Measurements from ENCODE around the gene USP3. TPM values are rescaled to one million over a fixed set of nuclear protein-coding genes. Genes with fewer than 3 reads are reported as not detected.
A peak's percentile ranks its signal among the peaks of the same experiment; 100 is the strongest.

Gene USP3
- total and polyA plus RNA-seq, 2 donors (not counting 1 experiment from before 2014, with no cell fraction given), result 43.4 to 152 TPM

GRCh38 chr15:63605036-63605435 is 100.6 kb downstream of the USP3 start:
- POLR2A ChIA-PET, result interaction anchor here (0.6 to 0.7 kb wide), 2 partner anchors 22 to 103 kb away, joined by 3 read pairs; no protein-coding TSS in a partner anchor
- H3K79me2 ChIP-seq (ENCODE audit: control insufficient read depth, insufficient read depth, low read length), result peaks cover 12% of the 10 kb centered on the region
- intact Hi-C loops (cut with micrococcal nuclease), result no loop called here
- WGBS (ENCODE audit: insufficient coverage), result 94% methylated on average over 2 of the region's 3 CpGs
- Mint-ChIP-seq H3K27me3 (no peaks in the 10 kb centered on the region), H3K4me1 (peaks cover 45% of the 10 kb centered on the region), H3K9me3 (ENCODE audit: insufficient read depth) (no peaks in the 10 kb centered on the region), H3K27ac (no peak overlapping the region), H3K4me3 (no peak overlapping the region)
- H3K36me3 ChIP-seq (replicated peaks in 1 of 2; ENCODE audit: control extremely low read depth in 1 of 2, control insufficient read depth in 1 of 2, extremely low read depth in 1 of 2, insufficient read depth in 2 of 2, low read length in 1 of 2), result peaks cover 0 to 25% of the 10 kb centered on the region in 2 experiments
- H3K4me1 ChIP-seq (ENCODE audit: control insufficient read depth in 2 of 2, insufficient read depth in 2 of 2, low read length in 2 of 2), result peaks cover 34 to 45% of the 10 kb centered on the region in 2 donors
- H3K27me3 ChIP-seq (replicated peaks in 1 of 4; ENCODE audit: control extremely low read depth in 1 of 4, control insufficient read depth in 3 of 4, insufficient read depth in 4 of 4, low read length in 3 of 4), result no peaks in the 10 kb centered on the region
- no peak overlapping the region for H3K4me3 ChIP-seq (ENCODE audit: control extremely low read depth in 1 of 5, extremely low read depth in 1 of 5, insufficient read depth in 1 of 5, low read depth in 2 of 5, low read length in 4 of 5)
- no peaks in the 10 kb centered on the region for H3K9me3 ChIP-seq (ENCODE audit: control extremely low read depth in 1 of 3, control insufficient read depth in 2 of 3, insufficient read depth in 1 of 3, low read length in 2 of 3)
- no peak for TF ChIP-seq CTCF (IDR thresholded peaks at IDR 0.05)
- no peak for TF ChIP-seq EZH2 (IDR thresholded peaks at IDR 0.05; ENCODE audit: borderline replicate concordance, insufficient read depth, low read depth, low read length, poor library complexity, severe bottlenecking)
- no peaks in the 10 kb centered on the region for H4K20me1 ChIP-seq (ENCODE audit: control insufficient read depth, insufficient read depth, low read length, poor library complexity, severe bottlenecking)
- DNase-seq (no peak), ATAC-seq (ENCODE audit: low read depth) (no peak)
- CTCF ChIA-PET, result interaction anchor here (0.7 kb wide), 1 partner anchor 10 kb away, joined by 4 read pairs; no protein-coding TSS in a partner anchor
- peak overlapping the region; percentile 44 for H3K4me2 ChIP-seq (replicated peaks; ENCODE audit: low read depth, low read length, poor library complexity, severe bottlenecking)
- no peak overlapping the region for H3K27ac ChIP-seq (ENCODE audit: low read length in 2 of 2)
- H2AFZ ChIP-seq (ENCODE audit: insufficient read depth, low read depth, low read length, poor library complexity, severe bottlenecking), result no peak overlapping the region
- H3K9ac ChIP-seq (ENCODE audit: low read length), result no peak overlapping the region

GRCh38 chr15:63605816-63606215 is 101.4 kb downstream of the USP3 start:
- peak; percentile 51 for DNase-seq
- Mint-ChIP-seq H3K4me1 (peaks cover 48% of the 10 kb centered on the region), H3K9me3 (ENCODE audit: insufficient read depth) (no peaks in the 10 kb centered on the region), H3K4me3 (no peak overlapping the region), H3K27me3 (no peaks in the 10 kb centered on the region), H3K27ac (peak overlapping the region; percentile 86)
- H3K79me2 ChIP-seq (ENCODE audit: control insufficient read depth, insufficient read depth, low read length), result peaks cover 12% of the 10 kb centered on the region
- peak overlapping the region; percentile 39 to 65 for H3K27ac ChIP-seq (ENCODE audit: low read length in 2 of 2)
- CTCF ChIA-PET, result interaction anchor here (0.9 to 1.5 kb wide), 2 partner anchors 100 to 405 kb away, joined by 3 to 4 read pairs; no protein-coding TSS in a partner anchor
- H3K4me1 ChIP-seq (ENCODE audit: control insufficient read depth in 2 of 2, insufficient read depth in 2 of 2, low read length in 2 of 2), result peaks cover 39 to 48% of the 10 kb centered on the region in 2 donors
- H3K4me2 ChIP-seq (replicated peaks; ENCODE audit: low read depth, low read length, poor library complexity, severe bottlenecking), result peak overlapping the region; percentile 44
- POLR2A ChIA-PET, result interaction anchor here (0.6 kb wide), 1 partner anchor 1189 kb away, joined by 4 read pairs; no protein-coding TSS in a partner anchor
- H3K27me3 ChIP-seq (replicated peaks in 1 of 4; ENCODE audit: control extremely low read depth in 1 of 4, control insufficient read depth in 3 of 4, insufficient read depth in 4 of 4, low read length in 3 of 4), result no peaks in the 10 kb centered on the region
- H3K9ac ChIP-seq (ENCODE audit: low read length), result no peak overlapping the region
- ATAC-seq (ENCODE audit: low read depth), result peak; percentile 19
- H3K9me3 ChIP-seq (ENCODE audit: control extremely low read depth in 1 of 3, control insufficient read depth in 2 of 3, insufficient read depth in 1 of 3, low read length in 2 of 3), result no peaks in the 10 kb centered on the region
- no peak overlapping the region for H3K4me3 ChIP-seq (ENCODE audit: control extremely low read depth in 1 of 5, extremely low read depth in 1 of 5, insufficient read depth in 1 of 5, low read depth in 2 of 5, low read length in 4 of 5)
- no peaks in the 10 kb centered on the region for H4K20me1 ChIP-seq (ENCODE audit: control insufficient read depth, insufficient read depth, low read length, poor library complexity, severe bottlenecking)
- H2AFZ ChIP-seq (ENCODE audit: insufficient read depth, low read depth, low read length, poor library complexity, severe bottlenecking), result peak overlapping the region; percentile 31
- TF ChIP-seq EZH2 (IDR thresholded peaks at IDR 0.05; ENCODE audit: borderline replicate concordance, insufficient read depth, low read depth, low read length, poor library complexity, severe bottlenecking) (no peak), CTCF (IDR thresholded peaks at IDR 0.05) (no peak)
- intact Hi-C loops (cut with micrococcal nuclease), result no loop called here
- peaks cover 0 to 30% of the 10 kb centered on the region in 2 experiments for H3K36me3 ChIP-seq (replicated peaks in 1 of 2; ENCODE audit: control extremely low read depth in 1 of 2, control insufficient read depth in 1 of 2, extremely low read depth in 1 of 2, insufficient read depth in 2 of 2, low read length in 1 of 2)
- 2% methylated on average over 7 of the region's 7 CpGs for WGBS (ENCODE audit: insufficient coverage)

Data from B cell (primary cell).